H9 (cell line): ENCODE data around the gene PLEKHD1. TPM values are rescaled to one million over a fixed set of nuclear protein-coding genes. Genes with fewer than 3 reads are reported as not detected.

Experiments used
- DNase-seq: peaks from one replicate; pipeline ENCODE4 v3.0.0-alpha.2; 2017
- H2AFZ ChIP-seq: one replicate; pipeline ENCODE4 v1.6.1; 2013; ENCODE audit warnings: mild to moderate bottlenecking, low read length, control low read depth, moderate library complexity
- H2AK5ac ChIP-seq: 2 replicates; pipeline ENCODE4 v1.6.1; 2013; ENCODE audit warnings: low read length, control low read depth, mixed read lengths; ENCODE audit not compliant: insufficient read length
- H2BK120ac ChIP-seq: one replicate; pipeline ENCODE4 v1.6.1; 2013; ENCODE audit warnings: low read depth, mild to moderate bottlenecking, low read length, control low read depth, inconsistent platforms; ENCODE audit not compliant: poor library complexity, severe bottlenecking
- H2BK12ac ChIP-seq: 2 replicates; pipeline ENCODE4 v1.6.1; 2013; ENCODE audit warnings: low read length, control low read depth, mixed read lengths, low read depth; ENCODE audit not compliant: insufficient read length
- H2BK15ac ChIP-seq: 2 replicates; pipeline ENCODE4 v1.6.1; 2013; ENCODE audit warnings: low read depth, low read length, control low read depth
- H2BK20ac ChIP-seq: one replicate; pipeline ENCODE4 v1.6.1; 2013; ENCODE audit warnings: low read depth, mild to moderate bottlenecking, low read length, control low read depth, inconsistent platforms; ENCODE audit not compliant: poor library complexity, severe bottlenecking
- H2BK5ac ChIP-seq: 2 replicates; pipeline ENCODE4 v1.6.1; 2013; ENCODE audit warnings: low read length, control low read depth, mixed read lengths; ENCODE audit not compliant: insufficient read length
- H3K14ac ChIP-seq: 2 replicates; pipeline ENCODE4 v1.6.1; 2013; ENCODE audit warnings: low read length, control low read depth; ENCODE audit not compliant: insufficient read depth
- H3K18ac ChIP-seq: 2 replicates; pipeline ENCODE4 v1.6.1; 2013; ENCODE audit warnings: low read depth, mild to moderate bottlenecking, mixed read lengths, low read length, control low read depth; ENCODE audit not compliant: insufficient read length
- H3K23ac ChIP-seq: 2 replicates; pipeline ENCODE4 v1.6.1; 2013; ENCODE audit warnings: low read length, control low read depth, mixed read lengths, low read depth; ENCODE audit not compliant: insufficient read length
- H3K23me2 ChIP-seq: 2 replicates; pipeline ENCODE4 v1.6.1; 2013; ENCODE audit warnings: low read depth, mild to moderate bottlenecking, mixed read lengths, low read length, control low read depth; ENCODE audit not compliant: insufficient read length, poor library complexity, severe bottlenecking
- H3K27ac ChIP-seq: 2 replicates; pipeline ENCODE4 v1.5.1; 2013; ENCODE audit warnings: low read length, control low read depth, mixed read lengths, low read depth; ENCODE audit not compliant: insufficient read length
- H3K27me3 ChIP-seq: 2 replicates; pipeline ENCODE4 v1.6.1; 2013; ENCODE audit warnings: low read length, control low read depth, inconsistent platforms; ENCODE audit not compliant: insufficient read depth
- H3K4ac ChIP-seq: 2 replicates; pipeline ENCODE4 v1.6.1; 2013; ENCODE audit warnings: low read depth, mild to moderate bottlenecking, control low read depth, inconsistent platforms, low read length, moderate library complexity
- H3K4me1 ChIP-seq: 2 replicates; pipeline ENCODE4 v1.6.1; 2013; ENCODE audit warnings: low read length, control low read depth, inconsistent platforms; ENCODE audit not compliant: insufficient read depth
- H3K4me2 ChIP-seq: 2 replicates; pipeline ENCODE4 v1.6.1; 2013; ENCODE audit warnings: low read length, control low read depth, mixed read lengths; ENCODE audit not compliant: insufficient read length, insufficient read depth
- H3K56ac ChIP-seq: 2 replicates; pipeline ENCODE4 v1.6.1; 2013; ENCODE audit warnings: low read depth, mild to moderate bottlenecking, mixed read lengths, low read length, control low read depth; ENCODE audit not compliant: insufficient read length
- H3K79me1 ChIP-seq: 2 replicates; pipeline ENCODE4 v1.6.1; 2013; ENCODE audit warnings: low read depth, mild to moderate bottlenecking, moderate library complexity, low read length, control low read depth, inconsistent platforms; ENCODE audit not compliant: insufficient read depth, poor library complexity, severe bottlenecking
- H3K79me2 ChIP-seq: 2 replicates; pipeline ENCODE4 v1.6.1; 2013; ENCODE audit warnings: low read length, control low read depth, inconsistent platforms; ENCODE audit not compliant: insufficient read depth
- H3K9ac ChIP-seq: 2 replicates; pipeline ENCODE4 v1.6.1; 2013; ENCODE audit warnings: low read length, control low read depth, mixed read lengths; ENCODE audit not compliant: insufficient read length; ENCODE audit errors: extremely low read depth
- H3K9me3 ChIP-seq: one replicate; pipeline ENCODE4 v1.6.1; 2013; ENCODE audit warnings: low read depth, low read length, inconsistent platforms; ENCODE audit not compliant: control insufficient read depth
- H3T11ph ChIP-seq: one replicate; pipeline ENCODE4 v1.6.1; 2013; ENCODE audit warnings: mild to moderate bottlenecking, low read length, control low read depth, inconsistent platforms
- H4K20me1 ChIP-seq: one replicate; pipeline ENCODE4 v1.6.1; 2013; ENCODE audit not compliant: control insufficient read depth, insufficient read length, insufficient read depth
- H4K5ac ChIP-seq: 2 replicates; pipeline ENCODE4 v1.6.1; 2013; ENCODE audit warnings: low read depth, mild to moderate bottlenecking, mixed read lengths, low read length, control low read depth; ENCODE audit not compliant: insufficient read length
- H4K8ac ChIP-seq: replicated peaks from 2 replicates; pipeline ENCODE4 v1.6.1; 2013; ENCODE audit warnings: low read length, control low read depth, mixed read lengths, low read depth; ENCODE audit not compliant: insufficient read length
- H4K91ac ChIP-seq: 2 replicates; pipeline ENCODE4 v1.6.1; 2013; ENCODE audit warnings: low read depth, mild to moderate bottlenecking, moderate library complexity, mixed read lengths, low read length, control low read depth; ENCODE audit not compliant: insufficient read length
- H3K27ac Mint-ChIP-seq, 3 experiments: 2 replicates in 2 of 3; 3 replicates in 1 of 3; pipeline ENCODE4 v1.8.0; 2020 to 2021; ENCODE audit warnings: mixed read lengths in 3 of 3, mild to moderate bottlenecking in 1 of 3, moderate library complexity in 1 of 3
- H3K27me3 Mint-ChIP-seq: 2 replicates; pipeline ENCODE4 v1.8.0; 2021; ENCODE audit warnings: low read depth, mild to moderate bottlenecking, moderate library complexity, mixed read lengths
- H3K36me3 Mint-ChIP-seq, 3 experiments: 2 replicates in 2 of 3; 3 replicates in 1 of 3; pipeline ENCODE4 v1.8.0; 2020 to 2021; ENCODE audit warnings: low read depth in 3 of 3, mixed read lengths in 3 of 3; ENCODE audit not compliant: insufficient read depth in 1 of 3
- H3K4me1 Mint-ChIP-seq, 2 experiments: 2 replicates each; pipeline ENCODE4 v1.8.0; 2020; ENCODE audit warnings: mixed read lengths in 2 of 2
- H3K4me3 Mint-ChIP-seq, 2 experiments: 2 replicates in 1 of 2; 3 replicates in 1 of 2; pipeline ENCODE4 v1.8.0; 2020 to 2021; ENCODE audit warnings: mild to moderate bottlenecking in 2 of 2, mixed read lengths in 2 of 2, moderate library complexity in 1 of 2
- H3K9me3 Mint-ChIP-seq, 2 experiments: 2 replicates in 1 of 2; 3 replicates in 1 of 2; pipeline ENCODE4 v1.8.0; 2020; ENCODE audit warnings: mild to moderate bottlenecking in 2 of 2, mixed read lengths in 2 of 2, moderate library complexity in 1 of 2
- CTCF ChIP-seq: fragments of 200-600 bp; sonication (generic); conservative IDR thresholded peaks from 3 replicates; pipeline ENCODE4 v1.8.0; 2021; ENCODE audit warnings: antibody characterized with exemption, mild to moderate bottlenecking
- WGBS: extraction: QIAGEN DNeasy Blood & Tissue Kit; methylation state at CpG from one replicate; pipeline ENCODE4 v1.1.7; 2013; ENCODE audit warnings: missing lambda C conversion rate, low lambda C conversion rate, mixed read lengths; ENCODE audit not compliant: insufficient read length; ENCODE audit errors: extremely low coverage; 5-methylcytosine and 5-hydroxymethylcytosine counted together
- total RNA-seq: library from RNA; stranded (reverse); gene quantifications from 2 replicates; pipeline ENCODE4 v1.2.1, GENCODE V29; 2021

Gene PLEKHD1
- total RNA-seq, 1 experiment from 2014 or later: 0.37 TPM

GRCh38 chr14:69525896-69526295 lies 41.4 kb downstream of the PLEKHD1 start:
- H4K8ac ChIP-seq: no peak overlapping the region
- H3K4me2 ChIP-seq: no peak overlapping the region
- Mint-ChIP-seq H3K4me1 (peaks cover 0 to 2% of the 10 kb centered on the region in 2 experiments; a peak in 2 of 4 replicates), H3K27ac (no peak overlapping the region), H3K36me3 (no peaks in the 10 kb centered on the region), H3K27me3 (peaks cover 13% of the 10 kb centered on the region), H3K4me3 (no peak overlapping the region), H3K9me3 (no peaks in the 10 kb centered on the region)
- H2BK120ac ChIP-seq: no peak overlapping the region
- H3K23me2 ChIP-seq: no peaks in the 10 kb centered on the region
- no peak overlapping the region for H3K27ac ChIP-seq
- H2BK20ac ChIP-seq: no peak overlapping the region
- no peak overlapping the region for H4K91ac ChIP-seq
- no peak overlapping the region for H3K23ac ChIP-seq
- no CpG with 5 or more reads among the region's 6 CpGs for WGBS
- no peaks in the 10 kb centered on the region for H4K20me1 ChIP-seq
- no peak overlapping the region for H2BK5ac ChIP-seq
- H2BK12ac ChIP-seq: no peak overlapping the region
- no peak overlapping the region for H3K4ac ChIP-seq
- no peaks in the 10 kb centered on the region for H3K27me3 ChIP-seq
- TF ChIP-seq CTCF: no peak
- H4K5ac ChIP-seq: no peak overlapping the region
- no peak for DNase-seq
- no peaks in the 10 kb centered on the region for H3K79me1 ChIP-seq
- H2AFZ ChIP-seq: no peak overlapping the region
- H2BK15ac ChIP-seq: no peak overlapping the region
- no peak overlapping the region for H3K56ac ChIP-seq
- no peaks in the 10 kb centered on the region for H3K4me1 ChIP-seq
- H3K79me2 ChIP-seq: no peaks in the 10 kb centered on the region
- no peak overlapping the region for H3K9ac ChIP-seq
- no peak overlapping the region for H3K14ac ChIP-seq
- no peaks in the 10 kb centered on the region for H3K9me3 ChIP-seq
- no peak overlapping the region for H3K18ac ChIP-seq
- H3T11ph ChIP-seq: no peak overlapping the region
- no peak overlapping the region for H2AK5ac ChIP-seq
